ENCODE measurements around the gene VAC14. TPM values are rescaled to one million over a fixed set of nuclear protein-coding genes. Genes with fewer than 3 reads are reported as not detected.

VAC14 gene
- total and polyA plus RNA-seq, 5 donors: 18.2 to 27.4 (median 23.0) TPM

GRCh38 chr16:70703835-70704381 is 97.0 kb downstream of the VAC14 start:
- peak in 1 of 3 donors; percentile 37 for DNase-seq
- ATAC-seq: peak in 1 of 2 donors; percentile 1
- H3K9me3 ChIP-seq (ENCODE audit: control insufficient read depth, low read length): no peaks in the 10 kb centered on the region
- H3K27ac ChIP-seq (ENCODE audit: low read length): peak overlapping the region; percentile 58
- no peaks in the 10 kb centered on the region for H3K27me3 ChIP-seq (ENCODE audit: control insufficient read depth, insufficient read depth)
- H3K4me3 ChIP-seq (ENCODE audit: low read length): no peak overlapping the region
- H3K4me1 ChIP-seq (ENCODE audit: control insufficient read depth, insufficient read depth, low read length): peaks cover 11% of the 10 kb centered on the region
- intact Hi-C loops (cut with DNase I): no loop called here
- whole genome bisulfite sequencing: 81% methylated on average over 6 of the region's 6 CpGs

DNA sequence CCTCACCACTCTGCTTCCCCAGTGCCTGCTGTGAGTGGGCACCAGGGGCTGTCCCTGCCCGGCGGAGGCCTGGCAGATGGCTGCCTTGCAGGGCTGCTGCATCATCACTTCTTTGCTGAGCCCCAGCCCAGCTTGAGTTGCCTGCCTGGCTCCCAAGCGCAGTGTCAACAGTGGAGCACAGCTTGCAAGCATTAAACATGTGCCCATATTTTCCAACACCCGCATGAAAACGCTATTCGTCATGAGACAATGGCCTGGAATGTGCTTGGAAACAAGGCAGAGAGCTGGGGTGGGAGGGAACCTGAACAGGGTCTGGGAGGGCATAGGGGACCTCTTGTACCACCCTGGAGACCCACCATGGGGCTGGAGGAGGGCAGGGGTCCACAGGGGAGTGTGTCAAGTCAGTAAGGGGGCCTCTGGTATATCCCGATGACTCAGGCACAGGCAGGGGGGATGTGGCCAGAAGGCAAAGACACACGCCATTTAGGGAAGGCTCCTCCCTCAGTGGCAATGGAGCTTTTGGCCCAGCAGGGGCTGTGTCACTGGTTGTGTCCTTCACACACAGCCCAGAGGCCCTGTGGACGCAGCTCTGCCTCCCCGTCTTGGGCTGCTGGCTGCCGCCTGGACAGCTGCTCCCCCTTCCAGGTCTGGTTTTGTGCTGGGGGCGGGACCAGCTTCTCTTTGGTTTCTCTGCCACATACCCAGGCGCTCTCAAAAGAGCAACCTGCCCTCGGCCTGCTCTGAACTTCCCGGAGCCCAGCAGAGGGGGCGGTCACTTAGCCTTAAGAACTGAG is 97.7 kb downstream of the VAC14 start:
- peak; percentile 76 to 89 (median 88) for DNase-seq
- H3K9me3 ChIP-seq (ENCODE audit: control insufficient read depth, low read length): no peaks in the 10 kb centered on the region
- peaks cover 11% of the 10 kb centered on the region for H3K4me1 ChIP-seq (ENCODE audit: control insufficient read depth, insufficient read depth, low read length)
- WGBS: 53% methylated on average over 16 of the region's 16 CpGs
- peak; percentile 73 for ATAC-seq
- intact Hi-C loops (cut with DNase I): no loop called here
- peak overlapping the region; percentile 58 for H3K27ac ChIP-seq (ENCODE audit: low read length)
- no peak overlapping the region for H3K4me3 ChIP-seq (ENCODE audit: low read length)
- H3K27me3 ChIP-seq (ENCODE audit: control insufficient read depth, insufficient read depth): no peaks in the 10 kb centered on the region

DNA sequence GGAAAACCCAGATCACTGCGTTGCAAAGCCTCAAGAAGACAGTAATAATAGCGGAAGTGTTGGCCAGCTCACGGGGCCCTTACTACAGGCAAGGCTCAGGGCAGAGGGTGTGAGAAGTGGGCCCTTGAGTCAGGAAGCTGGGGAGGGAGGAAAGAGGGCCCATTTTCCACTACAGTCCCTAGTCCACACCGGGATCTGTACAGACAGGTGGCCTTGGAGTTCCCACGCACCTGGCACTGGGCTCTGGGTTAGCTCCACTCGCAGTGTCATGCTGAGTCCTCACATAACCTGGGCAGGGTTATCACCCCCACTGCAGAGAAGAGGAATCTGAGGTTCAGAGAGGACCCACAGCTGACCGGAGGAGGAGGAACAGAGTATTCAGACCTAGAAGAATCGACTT is 98.3 kb downstream of the VAC14 start:
- intact Hi-C loops (cut with DNase I): no loop called here

DNA sequence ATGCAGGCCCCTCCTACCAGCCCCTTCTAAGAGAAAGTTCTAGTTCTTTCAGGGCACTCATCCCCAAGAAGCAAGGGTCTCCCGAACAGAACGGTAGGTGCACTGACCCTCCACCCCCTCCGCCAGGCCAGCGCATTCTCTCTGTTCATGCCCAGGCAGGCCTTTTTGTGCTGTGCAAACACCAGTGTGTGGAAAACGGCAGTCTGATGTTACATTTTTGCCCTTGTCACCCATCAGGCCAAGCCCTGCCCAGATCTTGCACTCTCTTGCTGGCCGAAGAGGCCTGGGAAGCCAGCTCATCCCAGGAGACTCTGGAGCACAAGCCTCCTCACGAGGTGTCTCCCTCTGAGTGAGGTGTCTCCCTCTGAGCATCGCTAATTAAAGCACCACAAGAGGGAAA is 99.0 kb downstream of the VAC14 start:
- no peak overlapping the region for H3K27ac ChIP-seq (ENCODE audit: low read length)
- no peak for ATAC-seq
- intact Hi-C loops (cut with DNase I): no loop called here

More for the DNA sequence above, 98.3 kb downstream of the VAC14 start:
- Histone ChIP-seq H3K27me3 (ENCODE audit: control insufficient read depth, insufficient read depth) (no peaks in the 10 kb centered on the region), H3K27ac (ENCODE audit: low read length) (peak overlapping the region; percentile 58), H3K4me3 (ENCODE audit: low read length) (no peak overlapping the region), H3K4me1 (ENCODE audit: control insufficient read depth, insufficient read depth, low read length) (peaks cover 11% of the 10 kb centered on the region), H3K9me3 (ENCODE audit: control insufficient read depth, low read length) (no peaks in the 10 kb centered on the region)
- ATAC-seq: no peak
- WGBS: 80% methylated on average over 8 of the region's 8 CpGs
- DNase-seq: no peak

DNA sequence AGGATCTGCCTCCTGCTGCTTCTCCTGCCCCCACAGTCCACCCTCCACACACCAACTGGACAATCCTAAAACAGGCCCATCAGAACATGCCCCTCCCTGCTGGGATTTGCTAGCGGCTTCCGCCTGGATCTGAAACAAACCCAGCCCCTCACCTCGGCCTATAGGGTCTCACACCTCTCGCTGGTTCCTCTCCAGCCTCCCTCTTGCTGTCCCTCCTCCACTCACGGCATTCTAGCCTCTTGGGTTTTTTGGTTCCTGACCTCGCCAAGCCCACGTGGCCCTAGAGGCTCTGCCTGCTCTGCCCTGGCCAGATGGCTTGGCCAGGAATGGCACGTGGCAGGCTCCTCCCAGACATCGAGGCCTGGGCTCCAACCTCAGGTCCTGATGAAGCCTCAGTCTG is 99.4 kb downstream of the VAC14 start:
- H3K27me3 ChIP-seq (ENCODE audit: control insufficient read depth, insufficient read depth): no peaks in the 10 kb centered on the region
- H3K9me3 ChIP-seq (ENCODE audit: control insufficient read depth, low read length): no peaks in the 10 kb centered on the region
- ATAC-seq (no peak), DNase-seq (no peak)
- intact Hi-C loops (cut with DNase I): no loop called here
- no peak overlapping the region for H3K4me3 ChIP-seq (ENCODE audit: low read length)
- no peak overlapping the region for H3K27ac ChIP-seq (ENCODE audit: low read length)
- peaks cover 17% of the 10 kb centered on the region for H3K4me1 ChIP-seq (ENCODE audit: control insufficient read depth, insufficient read depth, low read length)
- 82% methylated on average over 9 of the region's 9 CpGs for WGBS

More for the DNA sequence above, 99.0 kb downstream of the VAC14 start:
- 78% methylated on average over 8 of the region's 8 CpGs for WGBS
- DNase-seq: no peak
- Histone ChIP-seq H3K4me1 (ENCODE audit: control insufficient read depth, insufficient read depth, low read length) (peaks cover 18% of the 10 kb centered on the region), H3K4me3 (ENCODE audit: low read length) (no peak overlapping the region), H3K9me3 (ENCODE audit: control insufficient read depth, low read length) (no peaks in the 10 kb centered on the region), H3K27me3 (ENCODE audit: control insufficient read depth, insufficient read depth) (no peaks in the 10 kb centered on the region)

DNA sequence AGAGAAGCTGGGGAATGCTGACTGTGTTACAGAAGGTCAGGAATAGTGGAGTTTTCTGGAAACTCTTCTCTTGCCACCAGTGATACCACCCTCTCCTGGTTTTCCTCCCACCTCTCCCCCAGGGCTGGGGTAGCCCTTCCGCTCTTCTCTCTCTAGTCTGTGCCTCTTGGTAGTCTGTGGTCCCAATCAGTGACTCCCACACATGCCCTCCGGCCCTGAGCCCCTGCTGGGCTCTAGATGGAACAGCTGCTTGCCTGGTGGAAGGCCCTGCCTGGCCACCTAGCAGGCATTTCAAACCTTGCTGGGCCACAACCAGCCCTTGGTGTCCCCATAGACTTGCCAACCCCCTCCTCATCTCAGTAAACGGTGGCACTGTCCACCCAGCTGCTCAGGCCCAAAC is 99.9 kb downstream of the VAC14 start:
- Histone ChIP-seq H3K4me1 (ENCODE audit: control insufficient read depth, insufficient read depth, low read length) (peaks cover 17% of the 10 kb centered on the region), H3K27me3 (ENCODE audit: control insufficient read depth, insufficient read depth) (no peaks in the 10 kb centered on the region), H3K4me3 (ENCODE audit: low read length) (no peak overlapping the region), H3K27ac (ENCODE audit: low read length) (no peak overlapping the region), H3K9me3 (ENCODE audit: control insufficient read depth, low read length) (no peaks in the 10 kb centered on the region)
- DNase-seq: no peak
- no peak for ATAC-seq
- intact Hi-C loops (cut with DNase I): no loop called here
- 77% methylated on average over 3 of the region's 3 CpGs for WGBS

DNA sequence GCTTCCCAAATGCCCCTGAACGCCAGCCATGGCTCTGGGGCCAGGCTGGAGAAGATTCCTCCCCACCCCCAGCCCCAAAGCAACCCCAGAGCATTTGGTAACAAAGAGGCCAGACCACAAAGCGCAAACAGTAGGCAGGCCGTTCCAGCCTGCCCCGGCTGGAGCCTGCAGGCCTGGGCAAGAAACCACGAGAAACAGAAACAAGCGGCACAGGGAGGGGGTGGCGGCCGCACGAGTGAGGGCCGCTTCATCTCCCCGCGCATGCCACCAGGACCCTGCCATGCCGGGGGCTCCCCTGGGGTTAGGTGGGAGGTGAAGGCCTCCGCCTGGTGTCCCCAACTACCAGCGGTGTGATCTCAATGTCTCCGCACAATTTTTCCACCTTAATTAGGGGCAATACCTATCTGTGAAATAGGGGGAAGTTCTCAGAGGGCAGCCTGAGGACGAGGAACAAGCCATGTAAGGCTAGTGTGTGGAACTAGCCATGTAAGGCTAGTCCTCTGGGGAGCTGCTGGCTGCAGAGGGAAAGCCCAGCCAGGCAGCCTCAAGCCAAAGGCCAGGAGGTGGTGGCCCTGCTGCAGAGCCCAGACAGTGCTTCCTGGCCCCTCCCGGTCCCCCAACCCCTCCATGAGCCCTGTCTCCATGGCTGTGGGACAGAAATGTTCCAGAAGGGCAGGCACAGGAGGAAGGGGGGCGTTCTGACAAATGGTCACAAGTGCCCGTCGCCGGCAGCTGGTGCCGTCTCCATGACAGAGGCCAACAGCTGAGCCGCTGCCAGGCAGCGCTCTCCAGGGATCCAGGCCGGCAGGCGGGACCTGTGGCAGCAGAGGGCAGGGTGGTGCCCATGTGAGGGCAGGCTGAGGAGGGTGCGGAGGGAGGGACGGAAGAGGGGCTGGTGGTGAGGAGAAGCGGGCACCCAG is 100.6 kb downstream of the VAC14 start:
- WGBS: 68% methylated on average over 30 of the region's 30 CpGs
- Histone ChIP-seq H3K27ac (ENCODE audit: low read length) (peak overlapping the region; percentile 31), H3K4me1 (ENCODE audit: control insufficient read depth, insufficient read depth, low read length) (peaks cover 20% of the 10 kb centered on the region), H3K27me3 (ENCODE audit: control insufficient read depth, insufficient read depth) (no peaks in the 10 kb centered on the region), H3K4me3 (ENCODE audit: low read length) (no peak overlapping the region), H3K9me3 (ENCODE audit: control insufficient read depth, low read length) (no peaks in the 10 kb centered on the region)
- DNase-seq: peak in 2 of 3 donors; percentile 88 to 89
- ATAC-seq: peak; percentile 65
- intact Hi-C loops (cut with DNase I): no loop called here

- intact Hi-C loops (cut with DNase I): no loop called here
- ATAC-seq (no peak), DNase-seq (no peak)
- Histone ChIP-seq H3K4me1 (ENCODE audit: control insufficient read depth, insufficient read depth, low read length) (peaks cover 22% of the 10 kb centered on the region), H3K9me3 (ENCODE audit: control insufficient read depth, low read length) (no peaks in the 10 kb centered on the region), H3K27me3 (ENCODE audit: control insufficient read depth, insufficient read depth) (no peaks in the 10 kb centered on the region), H3K27ac (ENCODE audit: low read length) (no peak overlapping the region), H3K4me3 (ENCODE audit: low read length) (no peak overlapping the region)
- WGBS: 92% methylated on average over 17 of the region's 17 CpGs
Measured at GRCh38 chr16:70699696-70700095, 101.3 kb downstream of the VAC14 start.

GRCh38 chr16:70698901-70699300 is 102.1 kb downstream of the VAC14 start:
- intact Hi-C loops (cut with DNase I): no loop called here
- Histone ChIP-seq H3K4me1 (ENCODE audit: control insufficient read depth, insufficient read depth, low read length) (peaks cover 26% of the 10 kb centered on the region), H3K9me3 (ENCODE audit: control insufficient read depth, low read length) (no peaks in the 10 kb centered on the region), H3K27me3 (ENCODE audit: control insufficient read depth, insufficient read depth) (no peaks in the 10 kb centered on the region), H3K4me3 (ENCODE audit: low read length) (no peak overlapping the region), H3K27ac (ENCODE audit: low read length) (no peak overlapping the region)
- no peak for DNase-seq
- no peak for ATAC-seq
- WGBS: 85% methylated on average over 10 of the region's 10 CpGs

GRCh38 chr16:70697594-70698170 is 103.3 kb downstream of the VAC14 start:
- Histone ChIP-seq H3K9me3 (ENCODE audit: control insufficient read depth, low read length) (no peaks in the 10 kb centered on the region), H3K27ac (ENCODE audit: low read length) (peak overlapping the region; percentile 13), H3K27me3 (ENCODE audit: control insufficient read depth, insufficient read depth) (no peaks in the 10 kb centered on the region), H3K4me3 (ENCODE audit: low read length) (no peak overlapping the region), H3K4me1 (ENCODE audit: control insufficient read depth, insufficient read depth, low read length) (peaks cover 26% of the 10 kb centered on the region)
- 46% methylated on average over 14 of the region's 14 CpGs for WGBS
- peak in 1 of 3 donors; percentile 63 for DNase-seq
- intact Hi-C loops (cut with DNase I): no loop called here
- no peak for ATAC-seq
